ENCODE data around the gene RFX8.

RFX8 gene

GRCh38 chr2:101361121-101361520, 113.8 kb downstream of the RFX8 start:
- no peak overlapping the region for H3K4me3 ChIP-seq (ENCODE audit: low read depth, low read length)
- TF ChIP-seq CTCF (IDR thresholded peaks at IDR 0.05; ENCODE audit: low read depth, low read length), result no peak

GRCh38 chr2:101360232-101360631, 114.7 kb downstream of the RFX8 start:
- H3K4me3 ChIP-seq (ENCODE audit: low read depth, low read length), result no peak overlapping the region
- TF ChIP-seq CTCF (IDR thresholded peaks at IDR 0.05; ENCODE audit: low read depth, low read length), result no peak

GRCh38 chr2:101359410-101359954, 115.4 kb downstream of the RFX8 start:
- no peak overlapping the region for H3K4me3 ChIP-seq (ENCODE audit: low read depth, low read length)
- TF ChIP-seq CTCF (IDR thresholded peaks at IDR 0.05; ENCODE audit: low read depth, low read length), result no peak

GRCh38 chr2:101357376-101357775, 117.5 kb downstream of the RFX8 start:
- no peak for TF ChIP-seq CTCF (IDR thresholded peaks at IDR 0.05; ENCODE audit: low read depth, low read length)
- no peak overlapping the region for H3K4me3 ChIP-seq (ENCODE audit: low read depth, low read length)

- H3K4me3 ChIP-seq (ENCODE audit: low read depth, low read length), result no peak overlapping the region
- no peak for TF ChIP-seq CTCF (IDR thresholded peaks at IDR 0.05; ENCODE audit: low read depth, low read length)
These were observed 118.4 kb downstream of the RFX8 start for GRCh38 chr2:101356521-101356920.

- H3K4me3 ChIP-seq (ENCODE audit: low read depth, low read length), result no peak overlapping the region
- no peak for TF ChIP-seq CTCF (IDR thresholded peaks at IDR 0.05; ENCODE audit: low read depth, low read length)
These were observed 118.9 kb downstream of the RFX8 start for GRCh38 chr2:101356055-101356454.

GRCh38 chr2:101355401-101356054, 119.4 kb downstream of the RFX8 start:
- TF ChIP-seq CTCF (IDR thresholded peaks at IDR 0.05; ENCODE audit: low read depth, low read length), result no peak
- H3K4me3 ChIP-seq (ENCODE audit: low read depth, low read length), result no peak overlapping the region
